HG03135 (cell line): ENCODE data around the gene PNPLA7.
"Not testable (repeated sequence)": the region's sequence is repeated elsewhere in the genome, so short reads cannot be mapped to it uniquely, and the experiment has no call there.

Experiments
- ATAC-seq: cut with Tn5 transposase; IDR thresholded peaks from one replicate; pipeline ENCODE4 v1.9.1; 2021; ENCODE audit warnings: mild to moderate bottlenecking, moderate library complexity; ENCODE audit not compliant: unreplicated experiment

Gene PNPLA7

DNA sequence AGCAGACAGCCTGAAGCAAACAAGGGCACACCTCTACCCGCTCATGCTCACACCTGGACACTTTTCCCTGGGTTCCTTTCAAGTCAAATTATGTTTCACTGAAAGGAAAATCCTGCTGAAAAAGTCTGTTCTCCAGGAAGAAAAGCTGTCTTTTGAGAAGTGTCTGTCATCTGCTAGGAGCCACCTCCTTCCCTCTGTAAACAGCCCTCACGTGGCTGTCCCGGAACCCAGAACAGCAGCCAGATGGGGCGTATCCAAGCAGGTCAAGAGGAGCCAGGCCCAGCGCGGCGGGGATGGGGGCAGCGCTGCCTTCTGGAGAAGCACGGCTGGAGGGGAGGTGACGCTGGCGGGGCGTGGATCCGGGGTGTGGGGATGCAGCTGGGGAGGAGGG, at the start of gene PNPLA7:
Gene PNPLA7, minus strand, starts transcription at position 172 of the 391 bp plus-strand sequence. CDS start 205 bp downstream, outside the sequence.
- no peak for ATAC-seq

- ATAC-seq = no peak
Measured at GRCh38 chr9:137598943-137599342, 48.7 kb upstream of the PNPLA7 start.

DNA sequence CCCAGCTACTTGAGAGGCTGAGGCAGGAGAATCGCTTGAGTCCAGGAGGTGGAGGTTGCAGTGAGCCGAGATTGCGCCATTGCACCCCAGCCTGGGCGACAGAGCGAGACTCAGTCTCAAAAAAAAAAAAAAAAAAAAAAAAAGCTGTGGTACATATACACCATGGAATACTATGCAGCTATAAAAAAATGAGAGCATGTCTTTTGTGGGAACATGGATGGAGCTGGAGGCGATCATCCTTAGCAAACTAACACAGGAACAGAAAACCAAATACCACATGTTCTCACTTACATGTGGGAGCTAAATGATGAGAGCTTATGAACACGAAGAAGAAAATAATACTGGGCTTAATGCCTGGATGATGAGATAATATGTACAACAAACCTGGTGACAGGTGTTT, 46.4 kb upstream of the PNPLA7 start:
- not testable (repeated sequence) for ATAC-seq

GRCh38 chr9:137593176-137593575, 43.0 kb upstream of the PNPLA7 start:
- ATAC-seq = no peak

- ATAC-seq = no peak
Measured at GRCh38 chr9:137592767-137593166, 42.6 kb upstream of the PNPLA7 start.

DNA sequence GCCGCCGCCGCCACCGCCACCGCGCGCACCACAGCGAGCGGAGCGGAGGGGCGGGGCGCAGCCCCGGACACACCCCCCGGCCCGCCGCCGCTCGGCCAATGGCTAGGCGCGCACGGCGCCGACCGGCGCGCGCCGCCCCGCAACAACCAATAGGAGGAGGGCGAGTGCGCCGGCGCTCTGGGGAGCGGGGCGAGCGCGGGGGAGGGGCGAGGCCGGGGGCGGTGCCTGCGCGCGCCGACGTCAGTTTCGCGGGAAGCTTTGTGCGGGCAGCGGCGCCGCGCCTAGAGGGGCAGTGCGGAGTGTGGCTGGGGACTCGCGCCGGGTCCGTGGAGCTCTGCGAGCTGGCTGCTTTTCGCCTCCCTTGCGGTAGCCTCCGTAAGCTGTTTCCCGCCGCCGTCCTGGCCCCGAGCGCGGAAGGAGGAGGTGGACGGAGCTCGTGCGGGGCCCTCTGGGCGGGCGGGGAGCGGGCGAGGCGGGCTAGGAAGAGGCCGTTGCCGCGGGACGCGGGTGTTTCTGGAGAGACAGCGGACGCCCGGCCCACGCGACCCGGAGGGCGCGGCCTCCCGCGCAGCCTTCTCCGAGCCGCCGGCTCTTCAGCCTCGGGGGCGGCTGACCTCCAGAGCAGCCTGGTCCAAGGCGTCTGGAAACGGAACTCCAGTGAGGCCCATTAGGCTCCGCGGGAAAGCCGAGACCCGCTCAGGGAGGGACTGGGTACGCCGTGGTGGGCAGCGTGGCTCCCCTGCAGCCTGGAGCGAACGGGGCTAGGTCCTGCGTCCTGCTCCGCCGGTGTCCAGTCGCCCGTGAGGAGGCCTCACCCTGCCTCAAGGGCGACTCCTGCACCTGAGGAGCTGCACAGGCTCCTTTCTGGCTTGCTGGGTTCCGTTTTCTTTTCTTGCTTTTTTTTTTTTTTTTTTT, 40.5 kb upstream of the PNPLA7 start, which contains the start of gene ZMYND19:
Gene ZMYND19, minus strand, starts transcription at position 44 of the 915 bp plus-strand sequence. CDS start 249 bp downstream, outside the sequence.
- peak; percentile 82 for ATAC-seq

GRCh38 chr9:137590123-137590468, 39.9 kb upstream of the PNPLA7 start:
- ATAC-seq = no peak

DNA sequence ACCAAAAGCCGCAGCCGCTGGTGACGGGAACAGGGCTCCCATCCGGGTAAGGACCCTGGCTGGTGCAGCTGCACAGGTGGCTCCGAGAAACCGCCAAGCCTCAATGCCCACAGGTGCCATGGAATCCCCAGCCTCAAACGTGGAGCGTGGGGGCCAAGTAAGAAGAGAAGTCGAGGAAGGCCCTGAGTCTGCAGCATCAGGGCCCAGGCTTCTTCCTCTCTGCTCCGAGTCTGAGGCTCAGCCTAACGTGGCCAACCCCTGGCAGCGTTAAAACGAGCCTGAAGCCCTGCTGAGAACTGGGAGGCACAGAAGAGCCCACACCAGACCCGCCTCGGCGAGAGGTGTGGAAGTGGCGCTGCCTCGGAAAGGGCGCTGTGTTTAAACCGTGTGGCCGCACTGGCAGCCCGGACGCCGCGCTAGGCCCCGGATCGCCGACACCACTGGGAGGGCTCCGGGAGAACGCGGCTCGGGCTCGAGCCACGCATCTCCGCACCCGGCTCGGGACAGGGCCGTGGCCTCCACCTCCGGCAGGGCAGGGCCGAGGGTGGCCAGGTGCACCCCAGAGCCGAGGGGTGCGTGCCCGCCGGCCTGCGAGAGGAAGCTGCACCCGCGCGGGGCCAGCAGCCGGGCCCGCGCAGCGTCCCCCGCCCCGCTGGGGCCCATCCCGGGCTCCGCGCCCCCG, 39.4 kb upstream of the PNPLA7 start:
- ATAC-seq = peak; percentile 10

- ATAC-seq = no peak
Measured at GRCh38 chr9:137588891-137589290, 38.7 kb upstream of the PNPLA7 start.

DNA sequence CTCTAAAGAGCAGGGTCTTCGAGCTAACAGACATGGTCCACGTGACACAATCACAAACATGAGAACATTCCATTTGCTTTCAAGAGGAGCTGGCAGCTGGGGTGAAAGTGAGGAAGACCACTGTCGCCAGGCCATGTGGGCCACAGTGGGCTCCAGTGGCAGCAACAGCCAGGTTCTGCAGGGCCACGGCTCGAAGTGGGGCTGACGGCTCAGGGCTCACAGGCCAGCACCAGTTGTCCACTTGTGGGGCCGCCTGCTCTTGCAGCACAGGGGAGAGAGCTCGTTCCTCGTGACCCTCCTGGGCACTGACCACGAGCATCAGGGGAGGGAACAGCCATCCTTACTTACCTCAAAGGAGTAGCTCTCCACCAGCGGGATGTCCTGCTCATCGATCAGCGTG, 38.1 kb upstream of the PNPLA7 start:
- no peak for ATAC-seq

DNA sequence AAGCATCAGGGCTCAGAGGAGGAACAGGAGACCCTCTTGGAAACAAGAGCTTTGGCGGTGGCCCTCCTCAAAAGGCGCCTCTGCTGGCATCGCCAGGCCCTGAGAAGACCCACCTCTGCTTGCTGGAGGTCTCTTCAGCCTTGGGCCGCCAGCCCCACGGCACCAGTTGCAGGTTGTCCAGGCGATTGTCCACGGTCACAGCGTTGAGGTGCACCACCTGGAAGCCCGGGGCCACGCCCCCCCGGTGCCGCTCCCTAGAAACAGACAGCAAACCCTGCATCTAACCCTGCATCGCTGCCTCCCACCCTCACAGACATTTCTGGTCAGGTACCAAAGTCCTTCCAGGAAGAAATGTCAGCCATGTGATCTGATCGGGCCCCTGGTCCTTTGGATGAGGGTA, 36.7 kb upstream of the PNPLA7 start:
- no peak for ATAC-seq

GRCh38 chr9:137583957-137584356, 33.8 kb upstream of the PNPLA7 start:
- no peak for ATAC-seq

- ATAC-seq = no peak
Measured at GRCh38 chr9:137583347-137583746, 33.1 kb upstream of the PNPLA7 start.

DNA sequence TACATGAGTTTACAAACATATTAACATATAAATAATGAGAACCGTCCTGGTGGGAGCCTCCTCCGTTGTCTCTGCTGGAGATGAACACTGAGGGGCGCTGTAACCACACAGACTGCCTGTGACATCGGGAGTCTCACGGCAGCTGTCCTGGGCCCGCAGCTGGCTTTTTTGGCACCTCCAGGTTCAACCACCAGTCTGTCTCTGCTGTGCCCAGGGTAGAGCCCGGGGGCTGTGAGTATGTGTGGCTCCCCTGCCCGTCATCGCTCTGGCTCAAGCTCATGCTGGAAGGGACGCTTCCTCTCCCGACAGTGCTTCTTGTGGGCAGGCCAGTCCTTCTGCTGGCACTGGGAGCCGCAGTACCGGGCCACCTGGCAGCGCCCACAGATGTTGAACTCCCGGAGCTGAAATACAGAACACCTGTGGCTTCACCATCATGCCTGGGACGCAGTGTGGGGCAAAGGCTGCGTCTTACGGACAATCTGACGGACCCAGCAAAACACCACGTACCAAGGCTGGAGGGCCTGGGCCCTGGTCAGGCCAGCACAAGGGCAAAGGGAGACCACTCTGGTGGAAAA, 32.2 kb upstream of the PNPLA7 start:
- no peak for ATAC-seq

DNA sequence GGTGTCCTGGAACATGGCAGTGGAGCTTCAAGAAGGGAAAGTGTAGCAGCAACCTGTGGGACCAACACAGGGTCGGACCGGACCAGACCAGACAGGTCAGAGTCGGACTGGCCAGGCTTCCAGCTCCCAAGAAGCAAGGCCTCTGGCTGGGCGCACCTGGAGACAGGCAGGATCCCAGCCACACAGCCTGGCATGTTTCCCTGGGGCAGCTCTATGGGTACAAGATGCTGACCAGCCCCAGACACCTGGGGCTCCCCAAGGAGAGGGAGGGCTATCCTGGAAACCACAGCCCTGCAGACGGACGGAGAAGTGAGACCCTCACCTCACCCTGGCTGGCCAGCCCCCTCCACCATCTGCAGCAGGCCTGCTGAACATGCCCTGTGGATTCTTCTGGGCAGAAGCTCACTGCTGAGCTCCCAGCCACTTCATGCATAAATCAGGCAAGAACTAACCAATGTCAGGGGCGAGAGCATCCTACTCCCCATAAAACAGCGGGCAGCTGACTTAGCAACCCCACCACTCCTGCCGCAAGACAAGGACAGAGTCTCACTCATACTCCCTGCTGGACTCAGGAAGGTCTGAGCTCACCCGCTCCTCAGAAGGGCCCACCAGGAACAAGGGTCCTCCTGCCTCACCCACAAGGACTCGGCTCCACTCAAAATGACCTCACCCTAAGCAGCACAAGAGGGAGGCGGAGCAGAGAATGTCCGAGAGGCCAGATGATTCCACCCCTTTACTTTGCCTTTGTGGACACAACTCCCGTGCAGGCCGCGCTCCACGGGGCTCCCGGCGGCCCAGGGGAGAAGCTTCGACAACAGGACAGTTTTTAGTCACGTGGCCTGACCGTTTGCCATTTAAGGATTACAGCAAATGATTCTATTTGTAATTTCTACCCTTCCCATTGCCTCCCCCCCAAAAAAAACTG, 31.4 kb upstream of the PNPLA7 start:
- ATAC-seq = no peak

- ATAC-seq = no peak
Measured at GRCh38 chr9:137580954-137581322, 30.7 kb upstream of the PNPLA7 start.

GRCh38 chr9:137580209-137580953, 30.2 kb upstream of the PNPLA7 start:
- ATAC-seq = no peak

GRCh38 chr9:137579259-137579604, 29.0 kb upstream of the PNPLA7 start:
- ATAC-seq = no peak

- peak; percentile 85 for ATAC-seq
Measured at GRCh38 chr9:137578518-137579258, 28.5 kb upstream of the PNPLA7 start, which contains the start of gene DPH7. Gene DPH7 (minus strand): TSS chr9:137578925. CDS start chr9:137578777, 148 bp downstream.
